Measurements from ENCODE around the gene SERPINH1. TPM values are rescaled to one million over a fixed set of nuclear protein-coding genes. Genes with fewer than 3 reads are reported as not detected.

SERPINH1 gene
- polyA plus RNA-seq, 2 of the 4 experiments (the other 2 are of a cell fraction): 70.7 to 162 TPM

DNA sequence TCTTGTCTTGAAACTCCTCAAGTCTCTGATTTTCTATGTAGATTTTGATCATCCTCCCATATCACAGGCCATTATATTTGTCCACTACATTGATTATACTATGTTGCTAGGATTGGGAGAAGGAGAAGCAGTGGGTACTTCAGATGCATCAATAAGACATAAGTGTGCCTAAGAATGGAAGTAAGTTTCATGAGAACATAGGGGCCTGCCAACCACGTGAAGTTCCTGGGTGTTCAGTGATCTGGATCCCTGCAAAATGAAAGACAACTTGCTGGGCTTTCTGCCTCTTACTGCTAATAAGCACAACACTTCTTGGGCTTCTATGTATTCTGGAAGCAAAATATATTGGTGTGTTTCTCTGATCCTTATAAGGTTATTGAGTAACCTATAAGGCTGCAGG, 17.8 kb downstream of the SERPINH1 start:
- WGBS (ENCODE audit: missing lambda C conversion rate): 44% methylated on average over 1 of the region's 1 CpG
- ATAC-seq (no peak), DNase-seq (ENCODE audit: low read depth in 1 of 2, low spot score in 1 of 2) (no peak), FAIRE-seq (no peak)
- Histone ChIP-seq H3K27ac (no peak overlapping the region), H3K4me2 (no peak overlapping the region), H3K4me1 (peaks cover 9% of the 10 kb centered on the region; the same call in 2 of the 3 replicates), H3K4me3 (no peak overlapping the region), H3K9me3 (no peaks in the 10 kb centered on the region)
- POLR2A ChIA-PET: no interaction called here
- CTCF ChIA-PET: no interaction called here
- TF ChIP-seq, protein P1, sequence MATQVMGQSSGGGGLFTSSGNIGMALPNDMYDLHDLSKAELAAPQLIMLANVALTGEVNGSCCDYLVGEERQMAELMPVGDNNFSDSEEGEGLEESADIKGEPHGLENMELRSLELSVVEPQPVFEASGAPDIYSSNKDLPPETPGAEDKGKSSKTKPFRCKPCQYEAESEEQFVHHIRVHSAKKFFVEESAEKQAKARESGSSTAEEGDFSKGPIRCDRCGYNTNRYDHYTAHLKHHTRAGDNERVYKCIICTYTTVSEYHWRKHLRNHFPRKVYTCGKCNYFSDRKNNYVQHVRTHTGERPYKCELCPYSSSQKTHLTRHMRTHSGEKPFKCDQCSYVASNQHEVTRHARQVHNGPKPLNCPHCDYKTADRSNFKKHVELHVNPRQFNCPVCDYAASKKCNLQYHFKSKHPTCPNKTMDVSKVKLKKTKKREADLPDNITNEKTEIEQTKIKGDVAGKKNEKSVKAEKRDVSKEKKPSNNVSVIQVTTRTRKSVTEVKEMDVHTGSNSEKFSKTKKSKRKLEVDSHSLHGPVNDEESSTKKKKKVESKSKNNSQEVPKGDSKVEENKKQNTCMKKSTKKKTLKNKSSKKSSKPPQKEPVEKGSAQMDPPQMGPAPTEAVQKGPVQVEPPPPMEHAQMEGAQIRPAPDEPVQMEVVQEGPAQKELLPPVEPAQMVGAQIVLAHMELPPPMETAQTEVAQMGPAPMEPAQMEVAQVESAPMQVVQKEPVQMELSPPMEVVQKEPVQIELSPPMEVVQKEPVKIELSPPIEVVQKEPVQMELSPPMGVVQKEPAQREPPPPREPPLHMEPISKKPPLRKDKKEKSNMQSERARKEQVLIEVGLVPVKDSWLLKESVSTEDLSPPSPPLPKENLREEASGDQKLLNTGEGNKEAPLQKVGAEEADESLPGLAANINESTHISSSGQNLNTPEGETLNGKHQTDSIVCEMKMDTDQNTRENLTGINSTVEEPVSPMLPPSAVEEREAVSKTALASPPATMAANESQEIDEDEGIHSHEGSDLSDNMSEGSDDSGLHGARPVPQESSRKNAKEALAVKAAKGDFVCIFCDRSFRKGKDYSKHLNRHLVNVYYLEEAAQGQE (IDR thresholded peaks at IDR 0.05): no peak
- TF ChIP-seq MAZ (IDR thresholded peaks at IDR 0.05; ENCODE audit: borderline replicate concordance, low read depth, low read length) (no peak), POLR2A (IDR thresholded peaks at IDR 0.05; ENCODE audit: low read length) (no peak), NPAS2 (CRISPR knock-in tag; IDR thresholded peaks at IDR 0.05; ENCODE audit: borderline replicate concordance) (no peak), PHF8 (IDR thresholded peaks at IDR 0.05; ENCODE audit: borderline replicate concordance, low read depth) (no peak), POLR2AphosphoS2 (conservative IDR thresholded peaks at IDR 0.05; ENCODE audit: low read length) (no peak), HOXA7 (CRISPR knock-in tag; IDR thresholded peaks at IDR 0.05) (no peak), RFX5 (IDR thresholded peaks at IDR 0.05) (no peak), ZFP36 (IDR thresholded peaks at IDR 0.05; ENCODE audit: borderline replicate concordance, partially characterized antibody) (no peak)

DNA sequence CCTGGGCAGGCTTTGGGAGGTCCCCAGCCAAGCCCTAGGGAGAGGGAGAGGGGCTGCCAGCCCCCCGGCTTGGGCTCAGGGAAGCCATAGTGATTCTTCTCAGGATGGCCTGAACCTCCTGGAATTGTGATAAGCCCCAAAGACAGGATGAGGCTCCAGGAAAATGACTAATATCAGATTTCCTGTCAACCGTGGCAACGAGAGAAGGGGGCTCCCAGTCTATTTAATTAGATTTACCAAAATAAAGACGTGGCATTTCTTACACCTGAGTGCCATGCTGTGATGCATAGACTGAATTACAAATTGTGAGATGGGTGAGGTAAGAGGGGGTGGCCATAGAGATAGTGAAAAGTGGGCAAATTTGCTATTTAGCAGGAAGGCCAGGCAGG, 20.4 kb downstream of the SERPINH1 start:
- WGBS (ENCODE audit: missing lambda C conversion rate): 71% methylated on average over 4 of the region's 4 CpGs
- Histone ChIP-seq H3K9me3 (no peaks in the 10 kb centered on the region), H3K4me3 (peak overlapping the region; percentile 49; the same call in 1 of the 3 replicates), H3K4me1 (no peaks in the 10 kb centered on the region; the same call in 2 of the 3 replicates), H3K4me2 (peak overlapping the region; percentile 79), H3K27ac (peak overlapping the region in 1 of 2 experiments; percentile 88; a peak in 3 of 6 replicates)
- ATAC-seq (no peak), DNase-seq (ENCODE audit: low read depth in 1 of 2, low spot score in 1 of 2) (no peak), FAIRE-seq (no peak)
- ChIA-PET POLR2A (interaction anchor here (0.7 to 2.2 kb wide), 3 partner anchors 20 to 625 kb away, joined by 3 to 9 read pairs (median 4); partner anchors contain the start of gene SERPINH1), CTCF (interaction anchor here (1.5 to 3.0 kb wide), 2 partner anchors 9 to 15 kb away, joined by 6 to 11 read pairs; no protein-coding TSS in a partner anchor)
- TF ChIP-seq NFE2L2 (conservative IDR thresholded peaks at IDR 0.05; ENCODE audit: low read length): no peak
- TF ChIP-seq HDAC2 (IDR thresholded peaks at IDR 0.05): no peak
- TF ChIP-seq KDM1A (IDR thresholded peaks at IDR 0.05; ENCODE audit: low read depth): no peak
- TF ChIP-seq, protein P2, sequence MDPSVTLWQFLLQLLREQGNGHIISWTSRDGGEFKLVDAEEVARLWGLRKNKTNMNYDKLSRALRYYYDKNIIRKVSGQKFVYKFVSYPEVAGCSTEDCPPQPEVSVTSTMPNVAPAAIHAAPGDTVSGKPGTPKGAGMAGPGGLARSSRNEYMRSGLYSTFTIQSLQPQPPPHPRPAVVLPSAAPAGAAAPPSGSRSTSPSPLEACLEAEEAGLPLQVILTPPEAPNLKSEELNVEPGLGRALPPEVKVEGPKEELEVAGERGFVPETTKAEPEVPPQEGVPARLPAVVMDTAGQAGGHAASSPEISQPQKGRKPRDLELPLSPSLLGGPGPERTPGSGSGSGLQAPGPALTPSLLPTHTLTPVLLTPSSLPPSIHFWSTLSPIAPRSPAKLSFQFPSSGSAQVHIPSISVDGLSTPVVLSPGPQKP (IDR thresholded peaks at IDR 0.05; ENCODE audit: low read depth, low read length): no peak
- TF ChIP-seq, protein P3, sequence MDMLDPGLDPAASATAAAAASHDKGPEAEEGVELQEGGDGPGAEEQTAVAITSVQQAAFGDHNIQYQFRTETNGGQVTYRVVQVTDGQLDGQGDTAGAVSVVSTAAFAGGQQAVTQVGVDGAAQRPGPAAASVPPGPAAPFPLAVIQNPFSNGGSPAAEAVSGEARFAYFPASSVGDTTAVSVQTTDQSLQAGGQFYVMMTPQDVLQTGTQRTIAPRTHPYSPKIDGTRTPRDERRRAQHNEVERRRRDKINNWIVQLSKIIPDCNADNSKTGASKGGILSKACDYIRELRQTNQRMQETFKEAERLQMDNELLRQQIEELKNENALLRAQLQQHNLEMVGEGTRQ (IDR thresholded peaks at IDR 0.05): no peak
- TF ChIP-seq, protein P4, sequence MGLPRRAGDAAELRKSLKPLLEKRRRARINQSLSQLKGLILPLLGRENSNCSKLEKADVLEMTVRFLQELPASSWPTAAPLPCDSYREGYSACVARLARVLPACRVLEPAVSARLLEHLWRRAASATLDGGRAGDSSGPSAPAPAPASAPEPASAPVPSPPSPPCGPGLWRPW (IDR thresholded peaks at IDR 0.05): no peak
